Ishikawa (cell line): ENCODE results near the gene RTEL1.
A peak's percentile ranks its signal among the peaks of the same experiment; 100 is the strongest.

Source experiments
- CEBPB ChIP-seq: IDR thresholded peaks from 2 replicates; pipeline ENCODE4 v1.6.1; 2012
- CREB1 ChIP-seq: IDR thresholded peaks from 2 replicates; pipeline ENCODE4 v1.6.1; 2012; ENCODE audit warnings: low read depth
- EGR1 ChIP-seq: IDR thresholded peaks from 2 replicates; pipeline ENCODE4 v1.6.1; 2012
- EP300 ChIP-seq: IDR thresholded peaks from 2 replicates; pipeline ENCODE4 v1.6.1; 2012; ENCODE audit warnings: borderline replicate concordance
- FOXM1 ChIP-seq: IDR thresholded peaks from 2 replicates; pipeline ENCODE4 v1.6.1; 2012; ENCODE audit warnings: low read depth, borderline replicate concordance
- NFIC ChIP-seq: IDR thresholded peaks from 2 replicates; pipeline ENCODE4 v1.6.1; 2012
- RAD21 ChIP-seq: IDR thresholded peaks from 2 replicates; pipeline ENCODE4 v1.6.1; 2012; ENCODE audit warnings: low read depth
- TAF1 ChIP-seq: IDR thresholded peaks from 2 replicates; pipeline ENCODE4 v1.6.1; 2012; ENCODE audit warnings: low read depth, mild to moderate bottlenecking
- TCF12 ChIP-seq: IDR thresholded peaks from 2 replicates; pipeline ENCODE4 v1.6.1; 2012; ENCODE audit warnings: low read depth
- TEAD4 ChIP-seq: IDR thresholded peaks from 2 replicates; pipeline ENCODE4 v1.6.1; 2012
- YY1 ChIP-seq: IDR thresholded peaks from 2 replicates; pipeline ENCODE4 v1.6.1; 2012; ENCODE audit warnings: low read depth
- ZBTB7A ChIP-seq: IDR thresholded peaks from 2 replicates; pipeline ENCODE4 v1.6.1; 2012; ENCODE audit warnings: low read depth
- TF ChIP-seq, protein P1 (sequence below): IDR thresholded peaks from 2 replicates; pipeline ENCODE4 v1.6.1; 2012; ENCODE audit warnings: low read depth, mild to moderate bottlenecking
- TF ChIP-seq, protein P2 (sequence below): IDR thresholded peaks from 2 replicates; pipeline ENCODE4 v1.6.1; 2012
- TF ChIP-seq, protein P3 (sequence below): IDR thresholded peaks from 2 replicates; pipeline ENCODE4 v1.6.1; 2012

RTEL1 gene

DNA sequence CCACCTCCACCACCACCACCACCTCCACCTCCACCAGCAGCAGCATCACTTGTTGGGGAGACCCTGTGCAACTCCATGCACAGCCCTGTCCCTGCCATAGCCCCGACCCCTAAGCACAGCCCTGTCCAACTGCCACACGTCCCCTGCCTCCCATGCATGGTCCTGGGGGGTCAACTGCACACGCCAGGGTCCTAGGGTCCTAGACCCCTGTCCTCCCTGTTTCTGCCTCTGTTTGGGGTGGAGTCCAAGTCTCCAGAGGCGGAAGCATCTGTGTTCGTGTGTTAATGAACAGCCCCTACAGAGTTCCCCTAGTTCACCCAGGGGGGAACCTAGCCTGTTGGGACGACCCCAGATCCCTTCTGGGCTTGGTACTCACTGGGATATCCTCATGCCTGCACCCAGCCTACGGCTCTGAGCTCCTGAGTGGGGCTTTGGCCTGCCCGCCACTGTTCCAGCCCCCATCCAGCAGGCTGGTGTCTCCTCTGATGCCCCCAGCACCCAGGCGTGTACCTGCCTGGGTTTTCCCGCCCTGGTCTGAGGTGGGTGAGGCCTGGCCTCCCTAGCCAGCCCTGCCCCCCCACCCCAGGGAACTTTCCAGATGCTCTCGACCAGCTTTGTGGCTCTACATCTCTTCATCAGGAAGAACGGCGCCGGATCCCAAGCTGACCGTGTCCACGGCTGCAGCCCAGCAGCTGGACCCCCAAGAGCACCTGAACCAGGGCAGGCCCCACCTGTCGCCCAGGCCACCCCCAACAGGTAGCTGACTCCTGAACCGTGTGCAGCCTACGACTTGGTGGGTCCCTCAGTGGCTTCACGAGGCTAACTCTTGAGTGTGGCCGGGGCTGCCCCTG is 35.8 kb downstream of the RTEL1 start:
- TF ChIP-seq FOXM1 (no peak), EGR1 (no peak), EP300 (no peak), CREB1 (no peak), TCF12 (no peak), TEAD4 (no peak), YY1 (no peak), CEBPB (no peak), RAD21 (no peak)
- TF ChIP-seq, protein P1, sequence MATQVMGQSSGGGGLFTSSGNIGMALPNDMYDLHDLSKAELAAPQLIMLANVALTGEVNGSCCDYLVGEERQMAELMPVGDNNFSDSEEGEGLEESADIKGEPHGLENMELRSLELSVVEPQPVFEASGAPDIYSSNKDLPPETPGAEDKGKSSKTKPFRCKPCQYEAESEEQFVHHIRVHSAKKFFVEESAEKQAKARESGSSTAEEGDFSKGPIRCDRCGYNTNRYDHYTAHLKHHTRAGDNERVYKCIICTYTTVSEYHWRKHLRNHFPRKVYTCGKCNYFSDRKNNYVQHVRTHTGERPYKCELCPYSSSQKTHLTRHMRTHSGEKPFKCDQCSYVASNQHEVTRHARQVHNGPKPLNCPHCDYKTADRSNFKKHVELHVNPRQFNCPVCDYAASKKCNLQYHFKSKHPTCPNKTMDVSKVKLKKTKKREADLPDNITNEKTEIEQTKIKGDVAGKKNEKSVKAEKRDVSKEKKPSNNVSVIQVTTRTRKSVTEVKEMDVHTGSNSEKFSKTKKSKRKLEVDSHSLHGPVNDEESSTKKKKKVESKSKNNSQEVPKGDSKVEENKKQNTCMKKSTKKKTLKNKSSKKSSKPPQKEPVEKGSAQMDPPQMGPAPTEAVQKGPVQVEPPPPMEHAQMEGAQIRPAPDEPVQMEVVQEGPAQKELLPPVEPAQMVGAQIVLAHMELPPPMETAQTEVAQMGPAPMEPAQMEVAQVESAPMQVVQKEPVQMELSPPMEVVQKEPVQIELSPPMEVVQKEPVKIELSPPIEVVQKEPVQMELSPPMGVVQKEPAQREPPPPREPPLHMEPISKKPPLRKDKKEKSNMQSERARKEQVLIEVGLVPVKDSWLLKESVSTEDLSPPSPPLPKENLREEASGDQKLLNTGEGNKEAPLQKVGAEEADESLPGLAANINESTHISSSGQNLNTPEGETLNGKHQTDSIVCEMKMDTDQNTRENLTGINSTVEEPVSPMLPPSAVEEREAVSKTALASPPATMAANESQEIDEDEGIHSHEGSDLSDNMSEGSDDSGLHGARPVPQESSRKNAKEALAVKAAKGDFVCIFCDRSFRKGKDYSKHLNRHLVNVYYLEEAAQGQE, result no peak
- TF ChIP-seq, protein P2, sequence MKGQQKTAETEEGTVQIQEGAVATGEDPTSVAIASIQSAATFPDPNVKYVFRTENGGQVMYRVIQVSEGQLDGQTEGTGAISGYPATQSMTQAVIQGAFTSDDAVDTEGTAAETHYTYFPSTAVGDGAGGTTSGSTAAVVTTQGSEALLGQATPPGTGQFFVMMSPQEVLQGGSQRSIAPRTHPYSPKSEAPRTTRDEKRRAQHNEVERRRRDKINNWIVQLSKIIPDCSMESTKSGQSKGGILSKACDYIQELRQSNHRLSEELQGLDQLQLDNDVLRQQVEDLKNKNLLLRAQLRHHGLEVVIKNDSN, result no peak
- TF ChIP-seq, protein P3, sequence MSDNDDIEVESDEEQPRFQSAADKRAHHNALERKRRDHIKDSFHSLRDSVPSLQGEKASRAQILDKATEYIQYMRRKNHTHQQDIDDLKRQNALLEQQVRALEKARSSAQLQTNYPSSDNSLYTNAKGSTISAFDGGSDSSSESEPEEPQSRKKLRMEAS, result no peak

DNA sequence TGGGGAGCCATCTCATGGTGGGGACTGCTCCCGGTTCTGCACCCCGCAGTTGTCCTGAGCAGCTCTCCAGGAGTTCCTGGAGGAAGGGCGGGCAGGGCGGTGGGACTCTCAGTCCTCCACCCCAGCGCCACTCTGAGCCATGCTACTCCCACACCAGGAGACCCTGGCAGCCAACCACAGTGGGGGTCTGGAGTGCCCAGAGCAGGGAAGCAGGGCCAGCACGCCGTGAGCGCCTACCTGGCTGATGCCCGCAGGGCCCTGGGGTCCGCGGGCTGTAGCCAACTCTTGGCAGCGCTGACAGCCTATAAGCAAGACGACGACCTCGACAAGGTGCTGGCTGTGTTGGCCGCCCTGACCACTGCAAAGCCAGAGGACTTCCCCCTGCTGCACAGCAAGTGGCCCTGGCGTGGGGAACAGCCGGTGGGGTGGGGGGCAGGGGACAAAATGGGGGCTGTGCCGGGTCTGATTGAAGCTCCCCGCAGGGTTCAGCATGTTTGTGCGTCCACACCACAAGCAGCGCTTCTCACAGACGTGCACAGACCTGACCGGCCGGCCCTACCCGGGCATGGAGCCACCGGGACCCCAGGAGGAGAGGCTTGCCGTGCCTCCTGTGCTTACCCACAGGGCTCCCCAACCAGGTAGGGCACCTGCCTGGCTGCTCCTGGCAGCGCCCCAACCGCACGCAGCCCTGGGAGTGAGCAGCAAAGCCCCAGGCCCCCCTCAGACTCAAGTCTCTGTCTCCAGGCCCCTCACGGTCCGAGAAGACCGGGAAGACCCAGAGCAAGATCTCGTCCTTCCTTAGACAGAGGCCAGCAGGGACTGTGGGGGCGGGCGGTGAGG is 36.7 kb downstream of the RTEL1 start:
- TF ChIP-seq, protein P2, result no peak
- no peak for TF ChIP-seq TCF12
- TF ChIP-seq, protein P3, result no peak
- TF ChIP-seq RAD21, result no peak

DNA sequence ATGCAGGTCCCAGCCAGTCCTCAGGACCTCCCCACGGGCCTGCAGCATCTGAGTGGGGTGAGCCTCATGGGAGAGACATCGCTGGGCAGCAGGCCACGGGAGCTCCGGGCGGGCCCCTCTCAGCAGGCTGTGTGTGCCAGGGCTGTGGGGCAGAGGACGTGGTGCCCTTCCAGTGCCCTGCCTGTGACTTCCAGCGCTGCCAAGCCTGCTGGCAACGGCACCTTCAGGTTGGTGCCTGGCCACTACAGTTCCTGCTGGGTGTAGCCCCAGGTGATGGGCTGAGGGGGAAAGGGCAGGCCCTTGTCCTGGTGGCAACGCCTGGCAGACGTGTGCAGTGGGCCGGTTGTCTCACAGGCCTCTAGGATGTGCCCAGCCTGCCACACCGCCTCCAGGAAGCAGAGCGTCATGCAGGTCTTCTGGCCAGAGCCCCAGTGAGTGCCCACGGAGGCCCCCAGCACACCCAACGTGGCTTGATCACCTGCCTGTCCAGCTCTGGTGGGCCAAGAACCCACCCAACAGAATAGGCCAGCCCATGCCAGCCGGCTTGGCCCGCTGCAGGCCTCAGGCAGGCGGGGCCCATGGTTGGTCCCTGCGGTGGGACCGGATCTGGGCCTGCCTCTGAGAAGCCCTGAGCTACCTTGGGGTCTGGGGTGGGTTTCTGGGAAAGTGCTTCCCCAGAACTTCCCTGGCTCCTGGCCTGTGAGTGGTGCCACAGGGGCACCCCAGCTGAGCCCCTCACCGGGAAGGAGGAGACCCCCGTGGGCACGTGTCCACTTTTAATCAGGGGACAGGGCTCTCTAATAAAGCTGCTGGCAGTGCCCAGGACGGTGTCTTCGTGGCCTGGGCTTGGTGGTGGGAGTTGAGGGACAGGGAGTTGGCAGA is 37.6 kb downstream of the RTEL1 start:
- no peak for TF ChIP-seq FOXM1
- no peak for TF ChIP-seq RAD21
- no peak for TF ChIP-seq CREB1
- no peak for TF ChIP-seq TAF1
- no peak for TF ChIP-seq ZBTB7A
- no peak for TF ChIP-seq NFIC
- TF ChIP-seq, protein P1, result no peak
- no peak for TF ChIP-seq TEAD4
- TF ChIP-seq TCF12, result no peak
- TF ChIP-seq, protein P2, result no peak
- no peak for TF ChIP-seq EGR1
- TF ChIP-seq CEBPB, result no peak
- TF ChIP-seq EP300, result no peak
- no peak for TF ChIP-seq YY1
- TF ChIP-seq, protein P3, result no peak

DNA sequence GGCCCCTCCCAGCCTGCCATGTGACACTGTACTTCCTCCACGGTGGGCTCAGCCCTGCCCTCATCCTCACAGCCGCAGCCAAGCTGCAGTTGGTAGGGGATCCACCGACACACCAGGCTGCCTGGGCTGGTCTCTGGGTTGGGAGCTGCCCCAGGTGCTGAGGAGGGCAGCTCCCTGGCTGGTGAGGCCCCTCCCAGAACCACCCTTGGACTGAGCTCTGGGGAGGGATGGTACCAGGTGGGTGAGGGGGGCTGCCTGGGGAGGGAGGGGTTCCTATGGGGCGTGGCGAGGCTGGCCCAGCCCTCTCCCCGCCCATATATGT is 38.2 kb downstream of the RTEL1 start:
- TF ChIP-seq, protein P1, result 0 out of 2 replicates have a peak, but pooled peaks have one; percentile 28
- no peak for TF ChIP-seq CEBPB
- TF ChIP-seq ZBTB7A, result no peak
